SK-N-SH (cell line): ENCODE measurements around the gene IRX2.

Source experiments
- EZH2phosphoT487 ChIP-seq: fragments of 200-600 bp; sonication (generic); IDR thresholded peaks from 2 replicates; pipeline ENCODE4 v1.6.1; 2017; ENCODE audit warnings: low read depth, mixed run types, mild to moderate bottlenecking, antibody characterized with exemption, moderate library complexity, borderline replicate concordance
- POLR2AphosphoS5 ChIP-seq: IDR thresholded peaks from 2 replicates; pipeline ENCODE4 v1.6.1; 2012; ENCODE audit warnings: low read depth, low read length
- RAD21 ChIP-seq: IDR thresholded peaks from 2 replicates; pipeline ENCODE4 v1.6.1; 2012; ENCODE audit warnings: mild to moderate bottlenecking, low read length
- RCOR1 ChIP-seq: fragments of 150-350 bp; IDR thresholded peaks from 2 replicates; pipeline ENCODE4 v1.6.1; 2017; ENCODE audit warnings: antibody characterized with exemption, low read length
- RFX5 ChIP-seq: IDR thresholded peaks from 2 replicates; pipeline ENCODE4 v1.6.1; 2012; ENCODE audit warnings: mild to moderate bottlenecking, improper control_type of control experiment, low read length
- SIN3A ChIP-seq: IDR thresholded peaks from 2 replicates; pipeline ENCODE4 v1.6.1; 2012; ENCODE audit warnings: low read depth, mild to moderate bottlenecking, low read length, moderate library complexity, borderline replicate concordance
- SMC3 ChIP-seq: IDR thresholded peaks from 2 replicates; pipeline ENCODE4 v1.6.1; 2012; ENCODE audit warnings: low read depth, low read length, improper control_type of control experiment
- TEAD4 ChIP-seq: IDR thresholded peaks from 2 replicates; pipeline ENCODE4 v1.4.0; 2012; ENCODE audit warnings: mild to moderate bottlenecking, borderline replicate concordance; ENCODE audit not compliant: insufficient read depth
- YY1 ChIP-seq: IDR thresholded peaks from 2 replicates; pipeline ENCODE4 v1.4.0; 2012; ENCODE audit warnings: low read depth, mild to moderate bottlenecking
- TF ChIP-seq, protein P1 (sequence below): IDR thresholded peaks from 2 replicates; pipeline ENCODE4 v1.6.1; 2012; ENCODE audit warnings: mild to moderate bottlenecking, low read depth, low read length, moderate library complexity
- TF ChIP-seq, protein P2 (sequence below): fragments of 200-600 bp; sonication (generic); IDR thresholded peaks from 2 replicates; pipeline ENCODE4 v1.6.1; 2017; ENCODE audit warnings: antibody characterized with exemption, mild to moderate bottlenecking, moderate library complexity
- TF ChIP-seq, protein P3 (sequence below): IDR thresholded peaks from 2 replicates; pipeline ENCODE4 v1.4.0; 2012; ENCODE audit warnings: low read depth, borderline replicate concordance
- TF ChIP-seq, protein P4 (sequence below): fragments of 150-350 bp; IDR thresholded peaks from 2 replicates; pipeline ENCODE4 v1.6.1; 2017; ENCODE audit warnings: antibody characterized with exemption, low read length, low read depth, borderline replicate concordance

DNA sequence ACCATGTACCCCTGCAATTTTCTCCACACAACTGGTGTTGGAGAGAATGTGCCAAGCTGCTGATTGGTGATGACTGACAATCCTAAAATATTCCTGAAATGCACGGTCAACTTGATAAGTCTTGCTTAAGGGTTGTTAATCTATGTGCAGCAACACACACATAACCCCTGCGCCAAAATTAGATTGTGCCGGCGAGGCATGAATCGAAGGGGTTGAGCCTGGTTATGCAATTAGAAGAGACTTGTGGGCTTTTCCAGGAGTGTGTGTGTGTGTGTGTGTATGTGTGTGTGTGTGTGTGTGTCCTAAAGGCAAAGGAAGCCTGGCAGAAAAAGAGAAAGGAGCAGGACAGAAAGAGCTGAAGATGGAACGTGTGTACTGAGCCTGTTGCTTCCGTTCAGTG lies 22.3 kb downstream of the IRX2 start:
- no peak for TF ChIP-seq RCOR1
- TF ChIP-seq, protein P1, sequence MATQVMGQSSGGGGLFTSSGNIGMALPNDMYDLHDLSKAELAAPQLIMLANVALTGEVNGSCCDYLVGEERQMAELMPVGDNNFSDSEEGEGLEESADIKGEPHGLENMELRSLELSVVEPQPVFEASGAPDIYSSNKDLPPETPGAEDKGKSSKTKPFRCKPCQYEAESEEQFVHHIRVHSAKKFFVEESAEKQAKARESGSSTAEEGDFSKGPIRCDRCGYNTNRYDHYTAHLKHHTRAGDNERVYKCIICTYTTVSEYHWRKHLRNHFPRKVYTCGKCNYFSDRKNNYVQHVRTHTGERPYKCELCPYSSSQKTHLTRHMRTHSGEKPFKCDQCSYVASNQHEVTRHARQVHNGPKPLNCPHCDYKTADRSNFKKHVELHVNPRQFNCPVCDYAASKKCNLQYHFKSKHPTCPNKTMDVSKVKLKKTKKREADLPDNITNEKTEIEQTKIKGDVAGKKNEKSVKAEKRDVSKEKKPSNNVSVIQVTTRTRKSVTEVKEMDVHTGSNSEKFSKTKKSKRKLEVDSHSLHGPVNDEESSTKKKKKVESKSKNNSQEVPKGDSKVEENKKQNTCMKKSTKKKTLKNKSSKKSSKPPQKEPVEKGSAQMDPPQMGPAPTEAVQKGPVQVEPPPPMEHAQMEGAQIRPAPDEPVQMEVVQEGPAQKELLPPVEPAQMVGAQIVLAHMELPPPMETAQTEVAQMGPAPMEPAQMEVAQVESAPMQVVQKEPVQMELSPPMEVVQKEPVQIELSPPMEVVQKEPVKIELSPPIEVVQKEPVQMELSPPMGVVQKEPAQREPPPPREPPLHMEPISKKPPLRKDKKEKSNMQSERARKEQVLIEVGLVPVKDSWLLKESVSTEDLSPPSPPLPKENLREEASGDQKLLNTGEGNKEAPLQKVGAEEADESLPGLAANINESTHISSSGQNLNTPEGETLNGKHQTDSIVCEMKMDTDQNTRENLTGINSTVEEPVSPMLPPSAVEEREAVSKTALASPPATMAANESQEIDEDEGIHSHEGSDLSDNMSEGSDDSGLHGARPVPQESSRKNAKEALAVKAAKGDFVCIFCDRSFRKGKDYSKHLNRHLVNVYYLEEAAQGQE = no peak
- TF ChIP-seq, protein P2, sequence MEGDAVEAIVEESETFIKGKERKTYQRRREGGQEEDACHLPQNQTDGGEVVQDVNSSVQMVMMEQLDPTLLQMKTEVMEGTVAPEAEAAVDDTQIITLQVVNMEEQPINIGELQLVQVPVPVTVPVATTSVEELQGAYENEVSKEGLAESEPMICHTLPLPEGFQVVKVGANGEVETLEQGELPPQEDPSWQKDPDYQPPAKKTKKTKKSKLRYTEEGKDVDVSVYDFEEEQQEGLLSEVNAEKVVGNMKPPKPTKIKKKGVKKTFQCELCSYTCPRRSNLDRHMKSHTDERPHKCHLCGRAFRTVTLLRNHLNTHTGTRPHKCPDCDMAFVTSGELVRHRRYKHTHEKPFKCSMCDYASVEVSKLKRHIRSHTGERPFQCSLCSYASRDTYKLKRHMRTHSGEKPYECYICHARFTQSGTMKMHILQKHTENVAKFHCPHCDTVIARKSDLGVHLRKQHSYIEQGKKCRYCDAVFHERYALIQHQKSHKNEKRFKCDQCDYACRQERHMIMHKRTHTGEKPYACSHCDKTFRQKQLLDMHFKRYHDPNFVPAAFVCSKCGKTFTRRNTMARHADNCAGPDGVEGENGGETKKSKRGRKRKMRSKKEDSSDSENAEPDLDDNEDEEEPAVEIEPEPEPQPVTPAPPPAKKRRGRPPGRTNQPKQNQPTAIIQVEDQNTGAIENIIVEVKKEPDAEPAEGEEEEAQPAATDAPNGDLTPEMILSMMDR = no peak
- TF ChIP-seq RAD21 = no peak
- TF ChIP-seq, protein P3, sequence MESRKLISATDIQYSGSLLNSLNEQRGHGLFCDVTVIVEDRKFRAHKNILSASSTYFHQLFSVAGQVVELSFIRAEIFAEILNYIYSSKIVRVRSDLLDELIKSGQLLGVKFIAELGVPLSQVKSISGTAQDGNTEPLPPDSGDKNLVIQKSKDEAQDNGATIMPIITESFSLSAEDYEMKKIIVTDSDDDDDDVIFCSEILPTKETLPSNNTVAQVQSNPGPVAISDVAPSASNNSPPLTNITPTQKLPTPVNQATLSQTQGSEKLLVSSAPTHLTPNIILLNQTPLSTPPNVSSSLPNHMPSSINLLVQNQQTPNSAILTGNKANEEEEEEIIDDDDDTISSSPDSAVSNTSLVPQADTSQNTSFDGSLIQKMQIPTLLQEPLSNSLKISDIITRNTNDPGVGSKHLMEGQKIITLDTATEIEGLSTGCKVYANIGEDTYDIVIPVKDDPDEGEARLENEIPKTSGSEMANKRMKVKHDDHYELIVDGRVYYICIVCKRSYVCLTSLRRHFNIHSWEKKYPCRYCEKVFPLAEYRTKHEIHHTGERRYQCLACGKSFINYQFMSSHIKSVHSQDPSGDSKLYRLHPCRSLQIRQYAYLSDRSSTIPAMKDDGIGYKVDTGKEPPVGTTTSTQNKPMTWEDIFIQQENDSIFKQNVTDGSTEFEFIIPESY = no peak
- TF ChIP-seq, protein P4, sequence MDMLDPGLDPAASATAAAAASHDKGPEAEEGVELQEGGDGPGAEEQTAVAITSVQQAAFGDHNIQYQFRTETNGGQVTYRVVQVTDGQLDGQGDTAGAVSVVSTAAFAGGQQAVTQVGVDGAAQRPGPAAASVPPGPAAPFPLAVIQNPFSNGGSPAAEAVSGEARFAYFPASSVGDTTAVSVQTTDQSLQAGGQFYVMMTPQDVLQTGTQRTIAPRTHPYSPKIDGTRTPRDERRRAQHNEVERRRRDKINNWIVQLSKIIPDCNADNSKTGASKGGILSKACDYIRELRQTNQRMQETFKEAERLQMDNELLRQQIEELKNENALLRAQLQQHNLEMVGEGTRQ = no peak
- no peak for TF ChIP-seq SMC3
- TF ChIP-seq TEAD4 = no peak
- TF ChIP-seq SIN3A = no peak
- no peak for TF ChIP-seq POLR2AphosphoS5
- TF ChIP-seq YY1 = no peak
- no peak for TF ChIP-seq RFX5
- TF ChIP-seq EZH2phosphoT487 = no peak
